ENCODE data around the gene ZNF782. TPM values are rescaled to one million over a fixed set of nuclear protein-coding genes. Genes with fewer than 3 reads are reported as not detected.
"Not testable (repeated sequence)": the region's sequence is repeated elsewhere in the genome, so short reads cannot be mapped to it uniquely, and the experiment has no call there.

Gene ZNF782
- 10.5 TPM for total RNA-seq

GRCh38 chr9:96853781-96854650, at the start of gene ZNF782:
Gene ZNF782 (minus strand): TSS chr9:96854514. CDS start chr9:96851961, 2,553 bp downstream.
- intact Hi-C loops (cut with DNase I), result no loop called here
- ATAC-seq, result peak; percentile 100
- peak; percentile 94 for DNase-seq (ENCODE audit: low spot score)

GRCh38 chr9:96900010-96900409, 45.7 kb upstream of the ZNF782 start:
- DNase-seq (ENCODE audit: low spot score); intact Hi-C loops (cut with DNase I); ATAC-seq: not testable (repeated sequence)

- no peak for ATAC-seq
- intact Hi-C loops (cut with DNase I), result no loop called here
- no peak for DNase-seq (ENCODE audit: low spot score)
These were observed 37.8 kb upstream of the ZNF782 start for GRCh38 chr9:96892131-96892530.

- DNase-seq (ENCODE audit: low spot score) (no peak), ATAC-seq (no peak)
- intact Hi-C loops (cut with DNase I), result no loop called here
These were observed 34.3 kb upstream of the ZNF782 start for GRCh38 chr9:96888591-96888990.

- intact Hi-C loops (cut with DNase I), result no loop called here
- no peak for DNase-seq (ENCODE audit: low spot score)
- ATAC-seq, result no peak
These were observed 31.1 kb upstream of the ZNF782 start for GRCh38 chr9:96885424-96885823.

- intact Hi-C loops (cut with DNase I), result no loop called here
- DNase-seq (ENCODE audit: low spot score) (no peak), ATAC-seq (no peak)
These were observed 30.1 kb upstream of the ZNF782 start for GRCh38 chr9:96884443-96884842.

GRCh38 chr9:96883922-96884321, 29.6 kb upstream of the ZNF782 start:
- DNase-seq (ENCODE audit: low spot score), result no peak
- intact Hi-C loops (cut with DNase I), result no loop called here
- ATAC-seq, result no peak

- no peak for DNase-seq (ENCODE audit: low spot score)
- intact Hi-C loops (cut with DNase I), result no loop called here
- no peak for ATAC-seq
These were observed 23.0 kb upstream of the ZNF782 start for GRCh38 chr9:96877269-96877668.

GRCh38 chr9:96875461-96876142, 21.3 kb upstream of the ZNF782 start:
- no peak for DNase-seq (ENCODE audit: low spot score)
- ATAC-seq, result no peak
- intact Hi-C loops (cut with DNase I), result no loop called here

- intact Hi-C loops (cut with DNase I), result no loop called here
- DNase-seq (ENCODE audit: low spot score) (no peak), ATAC-seq (no peak)
These were observed 20.7 kb upstream of the ZNF782 start for GRCh38 chr9:96874947-96875460.

GRCh38 chr9:96874201-96874785, 20.0 kb upstream of the ZNF782 start:
- ATAC-seq (no peak), DNase-seq (ENCODE audit: low spot score) (no peak)
- intact Hi-C loops (cut with DNase I), result no loop called here

GRCh38 chr9:96871176-96871575, 16.9 kb upstream of the ZNF782 start:
- intact Hi-C loops (cut with DNase I), result no loop called here
- DNase-seq (ENCODE audit: low spot score) (no peak), ATAC-seq (no peak)

GRCh38 chr9:96868709-96869108, 14.4 kb upstream of the ZNF782 start:
- ATAC-seq (no peak), DNase-seq (ENCODE audit: low spot score) (no peak)
- intact Hi-C loops (cut with DNase I), result no loop called here

- DNase-seq (ENCODE audit: low spot score) (no peak), ATAC-seq (no peak)
- intact Hi-C loops (cut with DNase I), result no loop called here
These were observed 12.9 kb upstream of the ZNF782 start for GRCh38 chr9:96867079-96867804.

GRCh38 chr9:96865240-96865639, 10.9 kb upstream of the ZNF782 start:
- intact Hi-C loops (cut with DNase I); DNase-seq (ENCODE audit: low spot score); ATAC-seq: not testable (repeated sequence)

- intact Hi-C loops (cut with DNase I), result no loop called here
- no peak for DNase-seq (ENCODE audit: low spot score)
- ATAC-seq, result no peak
These were observed 5.3 kb upstream of the ZNF782 start for GRCh38 chr9:96859461-96860198.

GRCh38 chr9:96858670-96859069, 4.4 kb upstream of the ZNF782 start:
- ATAC-seq (no peak), DNase-seq (ENCODE audit: low spot score) (no peak)
- intact Hi-C loops (cut with DNase I), result no loop called here

GRCh38 chr9:96858018-96858573, 3.8 kb upstream of the ZNF782 start:
- intact Hi-C loops (cut with DNase I), result no loop called here
- DNase-seq (ENCODE audit: low spot score) (no peak), ATAC-seq (no peak)

All from sciatic nerve (tissue), 2 donors.